HG03064 (cell line): ENCODE measurements around the gene AUTS2.

Experiments used
- ATAC-seq: cut with Tn5 transposase; IDR thresholded peaks from one replicate; pipeline ENCODE4 v1.9.1; 2021; ENCODE audit warnings: low read depth; ENCODE audit not compliant: unreplicated experiment

The AUTS2 gene

DNA sequence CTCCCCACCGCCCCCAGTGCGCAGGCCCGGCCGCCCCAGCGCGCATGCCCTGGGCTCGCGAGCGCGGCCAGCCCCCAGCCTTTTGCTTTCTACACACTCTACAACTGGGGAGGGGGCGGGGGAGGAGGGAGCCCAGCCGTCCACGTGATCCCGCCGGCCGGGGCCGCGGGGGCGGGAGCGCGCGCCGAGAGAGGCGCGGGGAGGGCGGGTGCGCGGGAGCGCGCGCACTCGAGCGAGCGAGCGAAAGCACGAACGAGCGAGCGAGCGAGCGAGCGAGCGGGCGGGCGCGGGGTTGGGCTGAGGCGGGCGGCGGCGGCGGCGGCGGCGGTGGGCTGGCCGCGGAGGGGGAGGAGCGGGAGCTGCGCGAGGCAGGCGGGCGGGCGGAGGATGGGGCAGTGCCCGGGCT is at the start of gene AUTS2:
Gene AUTS2 (plus strand): TSS at position 395 of the 406 bp plus-strand sequence. CDS start 1,179 bp downstream, outside the sequence.
- peak; percentile 48 for ATAC-seq

DNA sequence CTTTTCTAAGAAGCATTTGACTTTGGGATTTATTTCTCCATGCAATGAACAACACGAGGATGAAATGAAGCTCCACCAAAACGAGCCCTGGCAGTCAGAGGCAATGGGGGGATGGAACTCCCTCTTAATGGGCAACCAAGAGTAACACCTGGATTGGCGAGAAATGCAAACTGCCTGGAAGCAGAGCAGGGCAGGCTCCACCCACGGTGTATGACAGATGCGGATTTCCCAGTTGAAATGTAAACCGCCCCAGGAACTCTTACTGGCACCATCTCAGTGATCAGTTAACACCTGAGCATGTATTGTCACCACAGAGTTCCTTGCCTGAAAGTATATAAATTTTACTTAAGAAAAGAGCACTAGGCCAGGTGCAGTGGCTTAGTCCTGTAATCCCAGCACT is 47.3 kb upstream of the AUTS2 start:
- ATAC-seq, result no peak

DNA sequence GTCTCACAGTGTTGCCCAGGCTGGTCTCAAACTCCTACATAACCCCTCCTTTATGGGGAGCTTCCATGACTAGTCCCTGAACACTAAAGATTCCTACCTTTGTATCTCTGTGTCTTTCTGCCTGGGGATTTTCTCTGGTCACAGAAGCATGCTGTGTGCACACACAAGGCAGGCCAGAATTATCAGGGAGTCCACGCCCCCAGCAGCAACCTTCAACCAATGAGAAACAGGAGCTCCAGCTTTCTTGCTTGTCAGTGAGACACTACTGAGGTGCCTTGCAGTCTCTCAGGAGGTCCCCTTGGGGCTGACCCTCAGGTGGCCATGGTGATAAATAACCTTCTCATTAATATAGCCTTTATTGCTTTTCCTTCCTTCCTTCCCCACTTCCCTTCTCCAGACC is 45.1 kb upstream of the AUTS2 start:
- no peak for ATAC-seq

DNA sequence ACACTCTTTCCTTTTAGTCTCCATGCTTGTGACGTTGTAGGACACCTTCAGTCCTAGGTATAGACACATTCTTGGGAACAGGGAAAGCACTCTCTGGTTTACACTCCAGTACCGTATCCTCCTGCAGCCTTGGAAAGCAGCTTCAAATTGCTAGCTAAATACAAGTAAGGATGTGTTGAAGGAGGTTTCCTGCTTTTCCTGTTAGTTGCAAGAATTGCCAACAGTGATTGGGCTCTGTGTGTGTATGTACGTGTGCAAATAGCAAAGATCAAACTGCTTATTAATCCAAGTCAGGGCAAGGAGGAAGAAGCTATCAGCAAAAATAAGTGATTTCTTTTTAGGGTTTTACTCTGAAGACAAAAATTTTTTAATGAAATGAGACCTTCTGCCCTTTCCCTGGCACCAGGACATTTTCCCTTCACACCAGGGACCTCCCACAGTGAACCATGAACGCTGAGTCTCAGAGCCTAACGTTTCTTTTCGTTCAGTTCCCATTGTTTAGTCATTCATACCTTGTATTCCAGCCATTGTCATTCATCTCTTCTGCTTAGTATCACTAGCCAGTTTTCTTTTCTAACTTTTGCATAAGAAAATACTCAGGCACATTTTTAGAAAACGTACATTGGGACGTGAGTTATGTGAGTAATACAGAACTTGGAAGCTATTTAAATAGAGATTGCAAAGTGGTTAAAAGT is 36.9 kb upstream of the AUTS2 start:
- no peak for ATAC-seq

DNA sequence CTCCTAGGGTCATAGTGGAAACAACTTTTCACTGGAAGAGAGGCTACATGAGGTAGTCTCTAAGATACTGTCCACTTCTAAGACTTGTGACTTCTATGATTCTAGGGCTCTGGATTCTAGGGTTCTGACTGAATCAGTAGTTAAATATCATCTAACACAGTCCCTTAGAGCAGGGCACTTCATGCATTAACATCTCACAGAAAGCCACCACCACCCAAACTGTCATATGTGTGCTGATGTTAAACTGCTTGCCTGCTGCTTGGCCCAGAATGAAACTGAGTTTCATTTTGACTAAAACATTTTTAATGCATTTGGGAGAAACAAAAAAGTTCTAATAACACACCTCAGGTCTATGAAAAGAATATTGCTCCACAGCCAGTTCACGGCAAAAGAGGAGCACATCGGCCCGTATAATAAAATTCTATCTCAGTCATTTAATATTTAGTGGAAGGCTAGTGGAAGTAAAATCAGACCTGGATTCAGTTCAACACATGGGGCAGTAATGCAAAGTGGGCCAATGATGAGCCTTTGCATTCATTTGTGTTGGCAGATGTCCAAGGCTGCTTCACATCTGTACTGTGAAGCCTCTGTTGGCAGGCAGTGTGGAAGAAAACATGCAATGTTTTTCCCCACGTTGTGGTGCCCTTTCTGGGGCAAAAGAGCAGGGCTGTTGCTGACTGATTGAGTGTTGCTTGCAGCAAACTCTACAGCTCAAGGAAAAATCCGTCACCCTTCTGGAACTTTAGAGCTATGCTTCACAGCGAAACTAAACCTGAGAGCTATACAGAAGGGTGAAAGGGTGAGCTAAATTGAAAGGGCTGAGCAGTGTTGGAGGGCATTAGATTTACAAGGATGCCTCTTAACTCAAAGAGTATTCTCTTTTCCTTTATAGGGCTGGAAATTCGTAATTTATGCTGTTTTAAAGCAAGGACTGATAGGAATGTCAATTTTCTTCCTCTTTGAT is 33.5 kb upstream of the AUTS2 start:
- ATAC-seq, result peak; percentile 81

DNA sequence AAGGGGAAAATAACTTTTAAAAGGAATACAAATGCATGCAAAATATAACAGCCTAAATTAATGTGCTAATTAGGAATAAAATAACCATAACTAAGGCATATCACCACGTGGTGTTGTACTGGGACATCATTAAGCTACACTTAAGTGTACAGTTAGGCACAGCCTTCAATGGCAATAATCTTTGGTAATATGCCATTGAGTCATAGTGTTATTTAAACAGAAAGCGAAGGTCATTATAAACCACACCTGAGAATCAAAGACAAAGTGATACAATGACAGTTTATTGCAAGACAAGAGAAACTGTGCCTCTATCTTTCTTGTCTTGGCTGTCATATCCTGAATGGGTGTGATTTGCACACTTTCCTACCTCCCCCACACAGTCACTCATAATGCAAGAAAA is 30.5 kb upstream of the AUTS2 start:
- ATAC-seq, result no peak

DNA sequence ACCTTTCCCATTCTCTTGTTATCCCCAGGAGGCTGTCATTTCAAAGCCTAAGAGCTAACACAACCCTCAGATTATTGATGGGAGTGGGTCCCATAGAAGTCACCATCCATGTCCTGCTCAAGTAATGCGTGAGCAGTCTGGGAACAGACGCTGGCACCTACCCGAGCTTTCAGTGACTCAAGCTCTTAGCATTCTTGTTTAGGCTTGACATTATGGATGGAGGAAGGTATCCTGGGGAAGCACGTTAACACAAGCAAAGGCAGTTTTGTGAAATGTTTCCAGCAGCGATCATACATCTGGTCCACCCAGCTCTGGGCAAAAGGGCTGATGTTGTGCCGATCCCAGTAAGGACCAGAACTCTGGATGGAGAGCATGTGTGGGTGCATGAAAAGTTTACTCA is 30.0 kb upstream of the AUTS2 start:
- no peak for ATAC-seq

DNA sequence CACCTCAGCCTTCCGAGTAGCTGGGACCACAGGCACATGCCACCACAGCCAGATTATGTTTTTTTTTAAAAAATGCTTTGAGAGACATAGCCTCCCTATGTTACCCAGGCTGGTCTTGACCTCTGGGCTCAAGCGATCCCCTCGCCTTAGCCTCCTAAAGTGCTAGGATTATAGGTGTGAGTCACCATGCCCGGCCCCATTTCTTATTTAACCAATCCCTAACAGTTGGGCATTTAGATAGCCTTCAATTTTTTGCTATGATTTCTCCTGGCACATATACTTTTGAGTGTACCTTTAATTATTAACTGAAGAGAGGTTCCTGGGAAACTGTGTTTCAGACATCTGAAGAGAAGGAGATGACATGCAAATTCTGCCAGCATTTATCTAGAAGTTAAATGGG is 22.6 kb upstream of the AUTS2 start:
- no peak for ATAC-seq

DNA sequence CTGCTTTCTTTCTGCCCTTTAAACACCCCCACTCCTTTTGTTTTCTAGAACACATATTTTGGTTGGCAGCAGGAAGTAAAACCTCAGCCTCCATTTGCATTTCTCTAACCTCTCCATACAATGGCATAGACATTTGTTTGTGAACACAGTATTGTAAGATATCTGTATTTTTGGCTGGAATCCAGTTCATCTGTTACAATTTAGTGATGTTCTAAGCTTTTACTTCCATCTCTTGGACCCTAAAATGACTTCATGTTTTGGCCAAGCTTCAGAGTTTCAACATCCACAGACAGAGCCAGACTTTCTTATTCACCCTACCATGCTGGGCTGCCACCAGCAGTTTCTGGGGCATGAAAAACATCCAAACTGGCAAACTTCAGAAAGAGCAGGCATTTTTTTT is 21.1 kb upstream of the AUTS2 start:
- ATAC-seq, result no peak

DNA sequence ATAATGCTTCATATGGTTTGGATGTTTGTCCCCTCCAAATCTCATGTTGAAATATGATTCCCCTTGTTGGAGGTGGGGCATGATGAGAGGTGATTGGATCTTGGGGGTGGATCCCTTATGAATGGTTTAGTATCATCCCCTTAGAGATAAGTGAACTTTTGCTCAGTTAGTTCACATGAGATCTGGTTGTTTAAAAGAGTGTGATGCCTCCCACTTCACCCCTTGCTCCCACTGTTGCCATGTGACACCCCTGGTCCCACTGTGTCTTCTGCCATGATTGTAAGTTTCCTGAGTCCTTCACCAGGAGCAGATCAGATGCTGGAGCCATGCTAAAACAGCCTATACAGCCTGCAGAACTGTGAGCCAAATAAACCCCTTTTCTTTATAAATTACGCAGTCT is 13.1 kb upstream of the AUTS2 start:
- no peak for ATAC-seq

DNA sequence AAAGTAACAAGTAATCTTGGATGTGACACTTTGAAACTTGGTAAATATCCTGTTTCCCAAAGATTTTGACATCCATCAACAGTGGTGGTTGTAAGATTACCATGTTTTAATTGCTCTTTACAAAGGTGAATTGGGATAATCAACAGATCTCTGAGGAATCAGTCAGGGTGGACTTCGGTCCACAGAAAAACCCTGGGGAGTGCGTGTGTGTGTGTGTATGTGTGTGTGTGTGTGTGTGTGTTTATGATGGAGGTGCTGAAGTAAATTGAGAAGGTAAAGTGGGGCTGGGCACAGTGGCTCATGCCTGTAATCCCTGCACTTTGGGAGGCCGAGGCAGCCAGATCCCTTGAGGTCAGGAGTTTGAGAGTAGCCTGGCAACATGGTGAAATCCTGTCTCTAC is 12.0 kb upstream of the AUTS2 start:
- no peak for ATAC-seq

DNA sequence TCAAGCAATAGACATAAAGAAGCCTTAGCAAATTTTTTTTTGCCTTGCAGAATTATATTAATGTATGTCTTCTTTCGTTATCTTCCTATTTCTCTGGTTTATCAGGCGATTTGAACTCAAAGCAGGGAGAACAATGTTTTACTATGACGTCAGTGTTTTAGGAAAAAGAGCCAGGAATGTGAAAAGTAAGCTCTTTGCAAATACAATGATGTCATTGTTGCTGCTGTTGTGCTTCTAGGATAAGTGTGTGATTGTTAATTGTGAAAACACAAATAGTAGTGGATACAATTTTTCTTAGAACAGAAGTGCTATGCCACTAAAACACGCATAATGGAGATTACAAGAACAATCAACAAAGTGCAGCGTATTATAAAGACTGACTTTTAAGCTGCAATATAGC is 9.5 kb upstream of the AUTS2 start:
- ATAC-seq, result no peak

DNA sequence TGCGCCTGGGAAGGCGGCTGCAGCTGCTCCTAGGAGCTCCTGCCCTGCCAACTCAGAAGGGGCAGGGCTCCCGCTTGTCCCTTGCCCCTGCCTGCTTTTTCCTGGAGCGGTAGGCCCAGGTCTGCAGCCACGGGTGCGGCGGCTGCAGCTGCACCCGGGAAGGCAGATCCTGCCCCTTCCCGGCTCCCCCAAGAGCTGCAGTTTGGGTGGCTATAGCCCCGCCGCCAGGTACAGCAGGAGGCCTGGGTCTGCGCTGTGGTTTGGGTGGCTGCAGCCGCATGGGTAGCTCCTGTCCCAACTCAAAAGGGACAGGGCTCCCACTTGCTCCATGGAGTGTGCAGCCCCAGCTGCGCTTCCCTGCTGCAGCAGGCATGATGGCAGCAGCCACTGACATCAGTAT is 6.5 kb upstream of the AUTS2 start:
- no peak for ATAC-seq

DNA sequence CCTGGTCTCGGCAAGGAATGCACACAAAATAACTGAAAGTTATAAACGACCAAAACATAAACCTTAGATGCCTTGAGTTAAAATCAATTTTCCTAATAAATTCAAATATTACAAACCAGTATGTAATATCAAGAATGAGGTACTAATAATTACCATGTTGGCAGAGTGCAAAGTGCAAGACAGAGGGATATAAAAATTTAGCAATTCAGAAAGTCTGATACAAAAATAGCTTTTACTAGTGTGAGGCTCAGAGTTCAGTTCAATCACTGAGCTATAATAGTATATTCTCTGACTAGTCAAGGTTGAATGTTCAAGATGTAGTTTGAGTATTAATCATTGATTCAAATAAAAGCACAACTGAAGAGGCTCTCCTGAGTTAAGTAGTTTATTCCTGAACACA is 4.8 kb upstream of the AUTS2 start:
- no peak for ATAC-seq

DNA sequence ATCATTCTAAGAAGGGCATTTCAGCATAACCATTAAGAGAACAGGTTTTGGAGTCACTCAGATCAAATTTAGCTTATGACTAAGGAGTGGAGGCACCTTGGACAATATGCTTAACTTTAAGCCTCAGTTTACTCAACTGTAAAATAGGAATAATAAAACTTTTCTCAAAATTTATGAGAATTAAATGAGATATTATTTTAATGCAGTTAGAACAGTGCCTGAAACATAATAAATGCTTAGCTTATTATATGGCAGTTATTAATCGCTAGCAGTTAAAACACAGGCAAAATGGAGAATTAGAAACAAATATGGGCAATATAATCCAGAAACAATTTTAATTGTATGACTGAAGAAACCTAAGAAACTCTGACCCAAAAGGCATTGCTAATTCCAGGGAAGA is 2.9 kb upstream of the AUTS2 start:
- no peak for ATAC-seq

DNA sequence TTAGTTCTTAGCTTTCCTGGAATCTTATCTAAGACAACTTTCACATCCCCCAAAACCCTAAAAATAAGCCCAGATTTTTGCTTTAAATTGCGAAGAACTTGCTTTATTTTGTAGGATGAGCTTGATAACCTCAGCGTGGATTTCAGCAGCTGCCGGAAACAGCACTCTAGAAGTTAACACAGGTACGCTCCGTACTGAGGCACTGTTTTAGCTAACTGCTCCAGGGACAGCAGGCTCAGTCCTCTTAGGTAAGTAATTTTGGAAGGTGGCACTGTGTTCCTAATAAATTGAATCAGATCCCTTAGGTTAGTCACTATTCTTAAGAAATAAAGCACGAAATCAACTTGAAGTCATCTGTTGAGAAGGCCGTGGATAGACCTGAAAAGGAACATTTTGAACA is 2.2 kb upstream of the AUTS2 start:
- no peak for ATAC-seq

DNA sequence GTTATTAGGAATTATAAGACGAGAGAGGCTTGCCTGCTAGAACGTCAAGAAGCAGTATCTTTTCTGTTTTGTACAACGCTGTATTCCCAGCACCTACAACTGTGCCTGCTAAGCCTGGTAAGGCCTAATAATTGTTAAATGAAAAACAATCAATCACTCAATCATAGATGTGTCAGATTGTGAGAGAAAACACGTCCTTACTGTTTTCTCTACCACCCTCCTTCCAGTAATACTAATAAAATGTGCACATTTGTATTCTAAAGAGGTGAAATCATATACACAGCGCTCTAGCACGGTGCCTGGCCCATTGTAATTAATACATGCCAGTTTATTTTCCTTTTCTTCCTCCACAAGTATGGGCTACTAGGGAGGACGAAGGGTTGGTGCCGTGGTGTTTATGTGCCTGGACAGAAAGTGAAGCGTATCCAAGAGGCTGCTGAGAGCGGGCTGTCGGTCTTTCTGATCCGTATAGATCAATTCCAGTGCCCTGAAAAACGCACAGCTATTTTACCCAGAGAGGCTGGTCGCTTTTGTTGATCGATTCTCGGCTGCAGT is 1.5 kb upstream of the AUTS2 start:
- ATAC-seq, result no peak

DNA sequence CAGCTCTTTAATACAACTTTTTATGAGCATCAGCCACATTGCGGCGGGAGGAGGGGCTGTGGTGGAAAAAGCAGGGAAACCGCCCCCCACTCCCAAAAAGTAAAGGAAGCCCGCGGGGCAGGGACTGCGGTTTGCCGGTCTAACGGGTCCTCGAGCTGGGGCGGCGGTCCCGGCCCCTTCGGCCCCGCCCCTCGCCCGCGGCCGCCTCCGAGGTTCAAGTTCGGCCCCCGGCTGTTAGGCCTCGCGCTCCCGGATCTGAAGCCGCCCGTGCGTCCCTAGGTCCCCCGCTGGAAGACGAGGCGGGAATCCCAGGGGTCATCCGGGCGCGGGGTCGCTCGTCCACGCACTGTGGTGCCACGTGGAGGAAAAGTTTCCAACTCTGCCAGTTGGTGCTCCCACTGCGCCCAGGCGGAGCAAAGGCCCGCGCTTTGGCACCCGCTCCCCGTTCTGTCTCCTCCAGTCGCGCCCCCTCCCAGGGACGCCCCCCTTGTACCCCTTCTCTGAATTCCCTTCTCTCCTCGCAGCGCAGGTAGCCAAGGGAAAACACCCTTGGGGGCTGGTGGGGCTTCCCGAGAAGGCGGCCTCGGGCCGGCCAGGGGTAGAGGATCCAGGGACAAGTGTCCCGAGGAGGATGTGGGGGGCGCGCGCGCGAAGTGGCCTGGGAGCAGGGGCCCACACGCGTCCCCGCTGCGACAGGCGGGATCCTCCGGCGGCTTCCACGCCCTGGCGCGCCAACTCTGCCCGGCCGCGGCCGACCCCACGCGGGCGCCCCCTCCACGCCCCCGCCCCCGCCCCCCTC is 798 bp upstream of the AUTS2 start:
- ATAC-seq, result peak; percentile 25

DNA sequence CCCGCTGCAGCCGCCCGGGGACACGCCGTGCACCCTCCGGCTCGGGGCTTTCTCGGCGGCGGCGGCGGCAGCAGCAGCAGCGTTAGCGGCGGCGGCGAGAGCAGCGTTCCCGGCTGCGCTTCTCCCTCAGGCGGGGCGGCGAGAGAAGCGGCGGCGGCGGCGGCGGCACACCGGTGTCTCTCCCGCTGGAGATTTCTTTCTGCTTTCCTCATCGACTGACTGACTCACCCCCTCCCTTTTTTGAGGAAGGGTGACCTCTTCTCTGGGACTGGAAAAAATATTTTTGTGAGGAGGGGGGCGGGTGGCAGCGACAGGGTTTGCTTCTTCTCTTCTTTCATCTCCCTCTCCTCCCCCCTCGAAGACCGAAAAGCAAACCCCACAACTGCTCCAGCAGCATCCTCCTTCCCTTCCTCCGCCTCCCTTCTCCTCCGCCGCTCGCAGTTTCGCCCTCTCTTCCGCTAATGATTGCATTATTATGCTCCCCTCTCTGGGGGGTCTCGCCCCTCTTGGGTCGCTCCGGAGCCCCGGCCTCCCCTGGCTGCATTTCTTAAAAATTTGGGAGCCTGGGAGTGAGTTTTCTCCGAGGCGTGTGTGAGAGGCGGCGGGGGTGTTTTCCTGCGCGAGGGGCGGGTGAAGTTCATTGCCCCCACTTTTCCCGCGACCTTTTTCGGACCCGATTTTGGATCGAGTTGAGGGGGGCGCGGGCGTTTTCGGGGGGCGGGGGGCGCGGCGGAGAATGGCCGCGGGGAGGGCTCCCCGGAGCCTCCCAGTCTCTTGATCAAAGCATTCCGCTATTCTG is 411 bp downstream of the AUTS2 start:
- no peak for ATAC-seq
